HG03095 (cell line): ENCODE results near the gene CACNA1D.
"Not testable (repeated sequence)": the region's sequence is repeated elsewhere in the genome, so short reads cannot be mapped to it uniquely, and the experiment has no call there.

Source experiments
- ATAC-seq: cut with Tn5 transposase; IDR thresholded peaks from one replicate; pipeline ENCODE4 v1.9.1; 2021; ENCODE audit warnings: moderate library complexity; ENCODE audit not compliant: unreplicated experiment

Gene CACNA1D

GRCh38 chr3:53612508-53612907, 118.1 kb downstream of the CACNA1D start:
- no peak for ATAC-seq

GRCh38 chr3:53613125-53613524, 118.7 kb downstream of the CACNA1D start:
- no peak for ATAC-seq

GRCh38 chr3:53614307-53614706, 119.9 kb downstream of the CACNA1D start:
- ATAC-seq = no peak

- no peak for ATAC-seq
These were observed 121.9 kb downstream of the CACNA1D start for GRCh38 chr3:53616321-53616720.

GRCh38 chr3:53616971-53617892, 122.8 kb downstream of the CACNA1D start:
- ATAC-seq = no peak

GRCh38 chr3:53617893-53618523, 123.6 kb downstream of the CACNA1D start:
- ATAC-seq = no peak

GRCh38 chr3:53618524-53618906, 124.1 kb downstream of the CACNA1D start:
- ATAC-seq = no peak

GRCh38 chr3:53618936-53619335, 124.5 kb downstream of the CACNA1D start:
- no peak for ATAC-seq

GRCh38 chr3:53624061-53624857, 129.8 kb downstream of the CACNA1D start:
- ATAC-seq = no peak

GRCh38 chr3:53626876-53627275, 132.5 kb downstream of the CACNA1D start:
- no peak for ATAC-seq

- no peak for ATAC-seq
These were observed 134.4 kb downstream of the CACNA1D start for GRCh38 chr3:53628536-53629401.

GRCh38 chr3:53629402-53629723, 135.0 kb downstream of the CACNA1D start:
- no peak for ATAC-seq

GRCh38 chr3:53630547-53630946, 136.1 kb downstream of the CACNA1D start:
- ATAC-seq = no peak

- no peak for ATAC-seq
These were observed 138.9 kb downstream of the CACNA1D start for GRCh38 chr3:53633197-53633787.

GRCh38 chr3:53635041-53635440, 140.6 kb downstream of the CACNA1D start:
- no peak for ATAC-seq

- not testable (repeated sequence) for ATAC-seq
These were observed 144.4 kb downstream of the CACNA1D start for GRCh38 chr3:53638806-53639205.

- no peak for ATAC-seq
These were observed 147.0 kb downstream of the CACNA1D start for GRCh38 chr3:53641397-53641796.

- no peak for ATAC-seq
These were observed 147.8 kb downstream of the CACNA1D start for GRCh38 chr3:53642211-53642610.

- ATAC-seq = no peak
These were observed 149.3 kb downstream of the CACNA1D start for GRCh38 chr3:53643757-53644156.

- ATAC-seq = no peak
These were observed 151.3 kb downstream of the CACNA1D start for GRCh38 chr3:53645754-53646153.
